AG08396 (cell line): ENCODE results near the gene MARF1.
"Not testable (repeated sequence)": the region's sequence is repeated elsewhere in the genome, so short reads cannot be mapped to it uniquely, and the experiment has no call there.

ENCODE experiments used
- DNase-seq: peaks from one replicate; pipeline ENCODE4 v3.0.0; 2012; ENCODE audit warnings: low spot score, mixed read lengths

Gene MARF1

GRCh38 chr16:15618392-15618791 is 24.6 kb downstream of the MARF1 start:
- DNase-seq, result peak; percentile 61

GRCh38 chr16:15617901-15618300 is 25.1 kb downstream of the MARF1 start:
- no peak for DNase-seq

GRCh38 chr16:15616475-15617165 is 26.3 kb downstream of the MARF1 start:
- no peak for DNase-seq

GRCh38 chr16:15616012-15616411 is 26.9 kb downstream of the MARF1 start:
- no peak for DNase-seq

GRCh38 chr16:15613676-15614075 is 29.3 kb downstream of the MARF1 start:
- DNase-seq, result no peak

- DNase-seq, result no peak
Measured at GRCh38 chr16:15611610-15612009, 31.3 kb downstream of the MARF1 start.

GRCh38 chr16:15610369-15610871 is 32.5 kb downstream of the MARF1 start:
- no peak for DNase-seq

GRCh38 chr16:15609286-15609649 is 33.7 kb downstream of the MARF1 start:
- no peak for DNase-seq

- no peak for DNase-seq
Measured at GRCh38 chr16:15608398-15609285, 34.3 kb downstream of the MARF1 start.

- peak; percentile 57 for DNase-seq
Measured at GRCh38 chr16:15607700-15608396, 35.1 kb downstream of the MARF1 start.

- not testable (repeated sequence) for DNase-seq
Measured at GRCh38 chr16:15607221-15607699, 35.7 kb downstream of the MARF1 start.

GRCh38 chr16:15606518-15607220 is 36.3 kb downstream of the MARF1 start:
- DNase-seq, result no peak

- no peak for DNase-seq
Measured at GRCh38 chr16:15605839-15606517, 37.0 kb downstream of the MARF1 start.

GRCh38 chr16:15604460-15605440 is 38.2 kb downstream of the MARF1 start:
- no peak for DNase-seq

- no peak for DNase-seq
Measured at GRCh38 chr16:15602285-15603044, 40.5 kb downstream of the MARF1 start.

- DNase-seq, result no peak
Measured at GRCh38 chr16:15601212-15601879, 41.6 kb downstream of the MARF1 start.

GRCh38 chr16:15599303-15600070 is 43.5 kb downstream of the MARF1 start:
- no peak for DNase-seq
